ENCODE results near the gene PRKN. TPM values are rescaled to one million over a fixed set of nuclear protein-coding genes. Genes with fewer than 3 reads are reported as not detected.

Gene PRKN
- total RNA-seq, 1 donor from 2014 or later: not detected

- Mint-ChIP-seq H3K4me1 (ENCODE audit: low read depth) (no peaks in the 10 kb centered on the region), H3K36me3 (ENCODE audit: low read depth) (no peaks in the 10 kb centered on the region), H3K27me3 (ENCODE audit: low read depth) (no peaks in the 10 kb centered on the region), H3K9me3 (no peaks in the 10 kb centered on the region), H3K27ac (no peak overlapping the region), H3K4me3 (ENCODE audit: low read depth) (no peak overlapping the region)
- DNase-seq (ENCODE audit: low spot score): no peak
- intact Hi-C loops (cut with micrococcal nuclease): no loop called here
Measured at GRCh38 chr6:162360901-162361567, 366.5 kb downstream of the PRKN start.

DNA sequence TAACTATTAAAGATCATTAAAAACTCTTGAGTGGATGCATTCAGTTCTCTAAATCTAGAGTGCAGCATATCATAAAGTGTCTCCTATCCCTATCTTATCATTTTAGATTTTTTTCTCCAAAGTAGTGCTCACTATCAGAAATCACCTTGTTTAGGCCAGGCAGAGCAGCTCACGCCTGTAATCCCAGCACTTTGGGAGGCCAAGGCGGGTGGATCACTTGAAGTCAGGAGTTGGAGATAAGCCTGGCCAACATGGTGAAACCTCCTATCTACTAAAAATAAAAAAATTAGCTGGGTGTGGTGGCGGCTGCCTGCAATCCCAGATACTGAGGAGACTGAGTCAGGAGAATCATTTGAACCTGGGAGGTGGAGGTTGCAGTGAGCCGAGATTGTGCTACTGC is 368.9 kb downstream of the PRKN start:
- H3K4me1 Mint-ChIP-seq (ENCODE audit: low read depth): no peaks in the 10 kb centered on the region
- intact Hi-C loops (cut with micrococcal nuclease): no loop called here
- no peaks in the 10 kb centered on the region for H3K27me3 Mint-ChIP-seq (ENCODE audit: low read depth)
- H3K9me3 Mint-ChIP-seq: no peaks in the 10 kb centered on the region
- no peak overlapping the region for H3K4me3 Mint-ChIP-seq (ENCODE audit: low read depth)
- no peak overlapping the region for H3K27ac Mint-ChIP-seq
- no peaks in the 10 kb centered on the region for H3K36me3 Mint-ChIP-seq (ENCODE audit: low read depth)
- no peak for DNase-seq (ENCODE audit: low spot score)

- Mint-ChIP-seq H3K27me3 (ENCODE audit: low read depth) (no peaks in the 10 kb centered on the region), H3K27ac (no peak overlapping the region), H3K4me3 (ENCODE audit: low read depth) (no peak overlapping the region), H3K36me3 (ENCODE audit: low read depth) (no peaks in the 10 kb centered on the region), H3K9me3 (peaks cover 9% of the 10 kb centered on the region), H3K4me1 (ENCODE audit: low read depth) (no peaks in the 10 kb centered on the region)
- DNase-seq (ENCODE audit: low spot score): no peak
- intact Hi-C loops (cut with micrococcal nuclease): no loop called here
Measured at GRCh38 chr6:162345051-162345511, 382.5 kb downstream of the PRKN start.

- no peak for DNase-seq (ENCODE audit: low spot score)
- Mint-ChIP-seq H3K4me1 (ENCODE audit: low read depth) (no peaks in the 10 kb centered on the region), H3K27me3 (ENCODE audit: low read depth) (no peaks in the 10 kb centered on the region), H3K27ac (no peak overlapping the region), H3K9me3 (peaks cover 9% of the 10 kb centered on the region), H3K36me3 (ENCODE audit: low read depth) (no peaks in the 10 kb centered on the region), H3K4me3 (ENCODE audit: low read depth) (no peak overlapping the region)
- intact Hi-C loops (cut with micrococcal nuclease): no loop called here
Measured at GRCh38 chr6:162344646-162345010, 382.9 kb downstream of the PRKN start.

- H3K9me3 Mint-ChIP-seq: peaks cover 9% of the 10 kb centered on the region
- H3K4me1 Mint-ChIP-seq (ENCODE audit: low read depth): no peaks in the 10 kb centered on the region
- H3K4me3 Mint-ChIP-seq (ENCODE audit: low read depth): no peak overlapping the region
- intact Hi-C loops (cut with micrococcal nuclease): no loop called here
- no peaks in the 10 kb centered on the region for H3K27me3 Mint-ChIP-seq (ENCODE audit: low read depth)
- H3K36me3 Mint-ChIP-seq (ENCODE audit: low read depth): no peaks in the 10 kb centered on the region
- DNase-seq (ENCODE audit: low spot score): no peak
- H3K27ac Mint-ChIP-seq: no peak overlapping the region
Measured at GRCh38 chr6:162343936-162344645, 383.5 kb downstream of the PRKN start.

DNA sequence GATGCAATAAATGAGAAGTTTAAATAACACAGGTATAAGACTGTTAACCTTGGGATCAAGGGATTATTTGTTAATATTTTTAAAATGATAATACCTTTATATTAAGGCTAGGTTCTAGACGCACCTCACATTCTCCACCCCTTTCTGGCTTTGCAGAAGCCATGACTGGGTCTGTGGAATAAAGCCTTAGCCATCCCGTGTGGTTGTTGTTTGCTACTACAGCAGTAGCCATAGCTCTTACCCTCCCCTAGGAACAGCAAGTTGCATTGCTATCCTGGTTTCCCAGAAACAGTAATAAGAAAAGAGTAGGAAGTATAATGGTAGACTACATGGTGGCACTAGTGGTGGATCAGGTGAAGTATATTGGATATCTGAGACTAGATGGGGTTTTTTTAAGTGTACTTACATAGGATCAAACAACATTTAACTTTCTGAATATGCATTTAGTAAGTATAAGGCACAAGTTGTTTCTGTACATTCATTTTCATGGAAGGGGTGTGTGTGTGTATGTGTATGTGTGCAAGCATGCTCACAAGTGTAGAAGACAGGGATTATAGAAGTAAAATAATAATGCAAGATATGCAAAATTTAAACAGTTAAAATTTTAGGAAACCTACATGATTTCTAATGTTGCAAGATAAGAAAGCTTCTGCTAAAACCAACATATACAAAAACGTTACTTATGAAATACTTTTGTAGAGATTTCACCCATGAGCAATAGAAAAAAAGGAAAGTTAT is 384.2 kb downstream of the PRKN start:
- Mint-ChIP-seq H3K4me1 (ENCODE audit: low read depth) (no peaks in the 10 kb centered on the region), H3K27me3 (ENCODE audit: low read depth) (no peaks in the 10 kb centered on the region), H3K9me3 (peaks cover 9% of the 10 kb centered on the region), H3K27ac (no peak overlapping the region), H3K36me3 (ENCODE audit: low read depth) (no peaks in the 10 kb centered on the region), H3K4me3 (ENCODE audit: low read depth) (no peak overlapping the region)
- intact Hi-C loops (cut with micrococcal nuclease): no loop called here
- no peak for DNase-seq (ENCODE audit: low spot score)

DNA sequence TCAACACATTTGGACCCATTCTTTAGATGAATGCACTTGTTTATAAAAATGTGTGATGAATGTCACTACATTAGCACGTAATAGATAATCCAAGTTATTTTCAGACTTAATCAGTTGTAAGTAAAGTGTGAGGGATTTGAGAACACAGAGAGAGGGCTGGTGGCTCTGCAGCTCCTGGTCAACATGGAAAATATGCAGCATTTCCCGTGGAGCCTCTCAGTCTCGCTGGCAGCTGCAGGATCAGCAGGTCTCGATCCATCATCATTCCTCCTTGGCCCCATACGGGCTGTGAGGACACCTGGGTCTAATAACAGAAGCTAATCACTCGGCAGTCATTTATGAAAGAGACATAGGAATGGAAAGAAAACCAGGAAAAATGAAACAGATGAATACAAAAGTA is 390.2 kb downstream of the PRKN start:
- Mint-ChIP-seq H3K36me3 (ENCODE audit: low read depth) (no peaks in the 10 kb centered on the region), H3K27me3 (ENCODE audit: low read depth) (no peaks in the 10 kb centered on the region), H3K4me1 (ENCODE audit: low read depth) (no peaks in the 10 kb centered on the region), H3K27ac (no peak overlapping the region), H3K4me3 (ENCODE audit: low read depth) (no peak overlapping the region), H3K9me3 (peaks cover 9% of the 10 kb centered on the region)
- DNase-seq (ENCODE audit: low spot score): no peak
- intact Hi-C loops (cut with micrococcal nuclease): no loop called here

DNA sequence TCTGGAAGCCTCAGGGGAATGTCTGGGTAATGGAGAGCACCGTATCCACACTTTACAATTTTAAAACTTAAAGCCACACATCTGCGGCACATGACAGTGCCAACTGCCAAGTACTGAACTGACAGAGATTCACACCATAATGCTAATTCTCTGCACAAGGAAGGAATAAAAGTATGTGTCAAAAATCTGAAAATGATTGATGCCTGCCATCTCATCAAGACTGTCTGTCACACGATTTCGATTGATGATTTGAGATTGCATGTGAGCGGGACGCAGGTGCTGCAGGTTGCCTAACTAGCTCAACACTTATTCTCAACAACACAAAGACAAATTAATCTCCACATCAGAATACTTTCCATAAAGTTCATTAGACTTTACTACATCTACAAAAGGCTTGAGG is 391.2 kb downstream of the PRKN start:
- no peak overlapping the region for H3K4me3 Mint-ChIP-seq (ENCODE audit: low read depth)
- no peaks in the 10 kb centered on the region for H3K27me3 Mint-ChIP-seq (ENCODE audit: low read depth)
- H3K27ac Mint-ChIP-seq: no peak overlapping the region
- no peaks in the 10 kb centered on the region for H3K4me1 Mint-ChIP-seq (ENCODE audit: low read depth)
- no peaks in the 10 kb centered on the region for H3K36me3 Mint-ChIP-seq (ENCODE audit: low read depth)
- peaks cover 9% of the 10 kb centered on the region for H3K9me3 Mint-ChIP-seq
- DNase-seq (ENCODE audit: low spot score): no peak
- intact Hi-C loops (cut with micrococcal nuclease): no loop called here

- no peak for DNase-seq (ENCODE audit: low spot score)
- intact Hi-C loops (cut with micrococcal nuclease): no loop called here
- no peaks in the 10 kb centered on the region for H3K27me3 Mint-ChIP-seq (ENCODE audit: low read depth)
- no peaks in the 10 kb centered on the region for H3K4me1 Mint-ChIP-seq (ENCODE audit: low read depth)
- H3K27ac Mint-ChIP-seq: no peak overlapping the region
- no peaks in the 10 kb centered on the region for H3K9me3 Mint-ChIP-seq
- no peak overlapping the region for H3K4me3 Mint-ChIP-seq (ENCODE audit: low read depth)
- no peaks in the 10 kb centered on the region for H3K36me3 Mint-ChIP-seq (ENCODE audit: low read depth)
Measured at GRCh38 chr6:162332365-162332764, 395.2 kb downstream of the PRKN start.

GRCh38 chr6:162331911-162332310 is 395.7 kb downstream of the PRKN start:
- no peaks in the 10 kb centered on the region for H3K4me1 Mint-ChIP-seq (ENCODE audit: low read depth)
- H3K27me3 Mint-ChIP-seq (ENCODE audit: low read depth): no peaks in the 10 kb centered on the region
- DNase-seq (ENCODE audit: low spot score): no peak
- no peaks in the 10 kb centered on the region for H3K36me3 Mint-ChIP-seq (ENCODE audit: low read depth)
- no peak overlapping the region for H3K4me3 Mint-ChIP-seq (ENCODE audit: low read depth)
- intact Hi-C loops (cut with micrococcal nuclease): no loop called here
- no peak overlapping the region for H3K27ac Mint-ChIP-seq
- no peaks in the 10 kb centered on the region for H3K9me3 Mint-ChIP-seq

- no peaks in the 10 kb centered on the region for H3K27me3 Mint-ChIP-seq (ENCODE audit: low read depth)
- no peaks in the 10 kb centered on the region for H3K36me3 Mint-ChIP-seq (ENCODE audit: low read depth)
- H3K9me3 Mint-ChIP-seq: peaks cover 3% of the 10 kb centered on the region
- intact Hi-C loops (cut with micrococcal nuclease): no loop called here
- no peaks in the 10 kb centered on the region for H3K4me1 Mint-ChIP-seq (ENCODE audit: low read depth)
- H3K4me3 Mint-ChIP-seq (ENCODE audit: low read depth): no peak overlapping the region
- DNase-seq (ENCODE audit: low spot score): no peak
- no peak overlapping the region for H3K27ac Mint-ChIP-seq
Measured at GRCh38 chr6:162325826-162326225, 401.7 kb downstream of the PRKN start.

- Mint-ChIP-seq H3K4me1 (ENCODE audit: low read depth) (no peaks in the 10 kb centered on the region), H3K27me3 (ENCODE audit: low read depth) (no peaks in the 10 kb centered on the region), H3K9me3 (peaks cover 6% of the 10 kb centered on the region), H3K27ac (no peak overlapping the region), H3K36me3 (ENCODE audit: low read depth) (no peaks in the 10 kb centered on the region), H3K4me3 (ENCODE audit: low read depth) (no peak overlapping the region)
- intact Hi-C loops (cut with micrococcal nuclease): no loop called here
- no peak for DNase-seq (ENCODE audit: low spot score)
Measured at GRCh38 chr6:162325051-162325450, 402.5 kb downstream of the PRKN start.

- no peaks in the 10 kb centered on the region for H3K27me3 Mint-ChIP-seq (ENCODE audit: low read depth)
- no peaks in the 10 kb centered on the region for H3K36me3 Mint-ChIP-seq (ENCODE audit: low read depth)
- no peak for DNase-seq (ENCODE audit: low spot score)
- no peaks in the 10 kb centered on the region for H3K4me1 Mint-ChIP-seq (ENCODE audit: low read depth)
- intact Hi-C loops (cut with micrococcal nuclease): no loop called here
- no peak overlapping the region for H3K4me3 Mint-ChIP-seq (ENCODE audit: low read depth)
- no peaks in the 10 kb centered on the region for H3K9me3 Mint-ChIP-seq
- no peak overlapping the region for H3K27ac Mint-ChIP-seq
Measured at GRCh38 chr6:162315291-162315690, 412.3 kb downstream of the PRKN start.
